ENCODE measurements around the gene DOHH.

DNA sequence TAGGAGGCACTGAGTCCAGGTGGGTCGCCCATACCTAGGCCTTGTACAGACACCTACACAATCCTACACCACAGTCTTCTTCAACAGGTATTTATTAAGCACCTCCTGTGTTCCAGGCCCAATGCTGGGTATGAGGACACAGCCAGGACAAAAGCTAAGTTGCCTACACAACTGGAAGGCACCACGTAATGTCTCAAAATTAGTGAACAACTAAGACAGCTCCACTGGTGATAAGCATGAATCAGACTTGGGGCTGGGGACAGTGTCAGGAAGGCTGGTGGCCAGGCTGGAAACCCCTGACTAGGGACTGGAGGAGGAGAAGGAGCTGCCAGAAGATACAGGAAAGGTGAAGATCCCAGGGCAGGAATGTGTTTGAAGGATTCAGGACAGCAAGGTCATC, 22.5 kb downstream of the DOHH start:
- TF ChIP-seq, protein P1, sequence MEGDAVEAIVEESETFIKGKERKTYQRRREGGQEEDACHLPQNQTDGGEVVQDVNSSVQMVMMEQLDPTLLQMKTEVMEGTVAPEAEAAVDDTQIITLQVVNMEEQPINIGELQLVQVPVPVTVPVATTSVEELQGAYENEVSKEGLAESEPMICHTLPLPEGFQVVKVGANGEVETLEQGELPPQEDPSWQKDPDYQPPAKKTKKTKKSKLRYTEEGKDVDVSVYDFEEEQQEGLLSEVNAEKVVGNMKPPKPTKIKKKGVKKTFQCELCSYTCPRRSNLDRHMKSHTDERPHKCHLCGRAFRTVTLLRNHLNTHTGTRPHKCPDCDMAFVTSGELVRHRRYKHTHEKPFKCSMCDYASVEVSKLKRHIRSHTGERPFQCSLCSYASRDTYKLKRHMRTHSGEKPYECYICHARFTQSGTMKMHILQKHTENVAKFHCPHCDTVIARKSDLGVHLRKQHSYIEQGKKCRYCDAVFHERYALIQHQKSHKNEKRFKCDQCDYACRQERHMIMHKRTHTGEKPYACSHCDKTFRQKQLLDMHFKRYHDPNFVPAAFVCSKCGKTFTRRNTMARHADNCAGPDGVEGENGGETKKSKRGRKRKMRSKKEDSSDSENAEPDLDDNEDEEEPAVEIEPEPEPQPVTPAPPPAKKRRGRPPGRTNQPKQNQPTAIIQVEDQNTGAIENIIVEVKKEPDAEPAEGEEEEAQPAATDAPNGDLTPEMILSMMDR (IDR thresholded peaks at IDR 0.05 in 4 of 5, conservative IDR thresholded peaks at IDR 0.05 in 1 of 5), result no peak
- TF ChIP-seq POLR2A (IDR thresholded peaks at IDR 0.05), result no peak

All from gastrocnemius medialis (tissue), 4 donors.